HUES48 (cell line): ENCODE data around the gene KLF7.

ENCODE experiments used
- H3K27ac ChIP-seq: one replicate; pipeline ENCODE4 v1.7.0; 2013; ENCODE audit warnings: low read depth, low read length, inconsistent platforms
- H3K27me3 ChIP-seq: 2 replicates; pipeline ENCODE4 v1.6.1; 2013; ENCODE audit warnings: mild to moderate bottlenecking, low read length; ENCODE audit not compliant: control insufficient read depth, insufficient read depth
- H3K36me3 ChIP-seq: 2 replicates; pipeline ENCODE4 v1.6.1; 2013; ENCODE audit warnings: low read length; ENCODE audit not compliant: control insufficient read depth, insufficient read depth
- H3K4me1 ChIP-seq: 2 replicates; pipeline ENCODE4 v1.6.1; 2013; ENCODE audit warnings: mild to moderate bottlenecking, low read length; ENCODE audit not compliant: control insufficient read depth, insufficient read depth
- H3K4me3 ChIP-seq: 2 replicates; pipeline ENCODE4 v1.5.1; 2013; ENCODE audit warnings: mild to moderate bottlenecking, low read depth, low read length
- H3K9ac ChIP-seq: 2 replicates; pipeline ENCODE4 v1.6.1; 2013; ENCODE audit warnings: mild to moderate bottlenecking, low read depth, low read length, moderate library complexity
- H3K9me3 ChIP-seq: 2 replicates; pipeline ENCODE4 v1.6.1; 2013; ENCODE audit warnings: low read length; ENCODE audit not compliant: control insufficient read depth, insufficient read depth

The KLF7 gene

GRCh38 chr2:207123776-207124391 lies 41.9 kb downstream of the KLF7 start:
- peaks cover 18% of the 10 kb centered on the region for H3K36me3 ChIP-seq
- peak overlapping the region; percentile 82 for H3K27ac ChIP-seq
- H3K27me3 ChIP-seq = no peaks in the 10 kb centered on the region

GRCh38 chr2:207123335-207123744 lies 42.4 kb downstream of the KLF7 start:
- Histone ChIP-seq H3K27me3 (no peaks in the 10 kb centered on the region), H3K9me3 (no peaks in the 10 kb centered on the region), H3K4me1 (peaks cover 35% of the 10 kb centered on the region), H3K4me3 (no peak overlapping the region), H3K27ac (peak overlapping the region; percentile 82), H3K36me3 (peaks cover 18% of the 10 kb centered on the region), H3K9ac (no peak overlapping the region)

More at GRCh38 chr2:207123776-207124391, 41.9 kb downstream of the KLF7 start:
- Histone ChIP-seq H3K9ac (no peak overlapping the region), H3K4me3 (no peak overlapping the region), H3K9me3 (no peaks in the 10 kb centered on the region), H3K4me1 (peaks cover 35% of the 10 kb centered on the region)

GRCh38 chr2:207122651-207123334 lies 43.0 kb downstream of the KLF7 start:
- Histone ChIP-seq H3K9ac (no peak overlapping the region), H3K9me3 (no peaks in the 10 kb centered on the region), H3K27me3 (no peaks in the 10 kb centered on the region), H3K36me3 (peaks cover 18% of the 10 kb centered on the region), H3K4me1 (peaks cover 35% of the 10 kb centered on the region), H3K4me3 (no peak overlapping the region), H3K27ac (peak overlapping the region; percentile 82)

GRCh38 chr2:207121784-207122183 lies 44.0 kb downstream of the KLF7 start:
- Histone ChIP-seq H3K4me1 (peaks cover 35% of the 10 kb centered on the region), H3K27ac (peak overlapping the region; percentile 82), H3K9me3 (no peaks in the 10 kb centered on the region), H3K4me3 (no peak overlapping the region), H3K36me3 (peaks cover 18% of the 10 kb centered on the region), H3K9ac (no peak overlapping the region), H3K27me3 (no peaks in the 10 kb centered on the region)

GRCh38 chr2:207119048-207119447 lies 46.7 kb downstream of the KLF7 start:
- Histone ChIP-seq H3K9ac (no peak overlapping the region), H3K27ac (no peak overlapping the region), H3K4me1 (peaks cover 38% of the 10 kb centered on the region), H3K4me3 (no peak overlapping the region), H3K36me3 (peaks cover 15% of the 10 kb centered on the region), H3K9me3 (no peaks in the 10 kb centered on the region), H3K27me3 (no peaks in the 10 kb centered on the region)

GRCh38 chr2:207117668-207118067 lies 48.1 kb downstream of the KLF7 start:
- Histone ChIP-seq H3K27ac (no peak overlapping the region), H3K4me1 (peaks cover 24% of the 10 kb centered on the region), H3K9ac (no peak overlapping the region), H3K4me3 (no peak overlapping the region), H3K27me3 (no peaks in the 10 kb centered on the region), H3K9me3 (no peaks in the 10 kb centered on the region), H3K36me3 (peaks cover 1% of the 10 kb centered on the region; the same call in 1 of the 2 replicates)

- Histone ChIP-seq H3K4me3 (no peak overlapping the region), H3K27ac (no peak overlapping the region), H3K9me3 (no peaks in the 10 kb centered on the region), H3K27me3 (no peaks in the 10 kb centered on the region), H3K36me3 (0 out of 2 replicates have a peak, but pooled peaks cover 3% of the 10 kb centered on the region), H3K9ac (no peak overlapping the region), H3K4me1 (peaks cover 14% of the 10 kb centered on the region; the same call in 1 of the 2 replicates)
These were observed 49.9 kb downstream of the KLF7 start for GRCh38 chr2:207115715-207116364.

GRCh38 chr2:207113414-207113813 lies 52.3 kb downstream of the KLF7 start:
- H3K4me3 ChIP-seq = no peak overlapping the region
- no peaks in the 10 kb centered on the region for H3K9me3 ChIP-seq
- no peak overlapping the region for H3K9ac ChIP-seq
- no peaks in the 10 kb centered on the region for H3K27me3 ChIP-seq
- H3K4me1 ChIP-seq = peaks cover 14% of the 10 kb centered on the region; the same call in 1 of the 2 replicates
- no peak overlapping the region for H3K27ac ChIP-seq
- H3K36me3 ChIP-seq = peaks cover 4% of the 10 kb centered on the region; the same call in 1 of the 2 replicates

- Histone ChIP-seq H3K27me3 (no peaks in the 10 kb centered on the region), H3K9me3 (no peaks in the 10 kb centered on the region), H3K4me1 (peaks cover 14% of the 10 kb centered on the region), H3K27ac (no peak overlapping the region), H3K36me3 (peaks cover 7% of the 10 kb centered on the region; the same call in 1 of the 2 replicates), H3K9ac (no peak overlapping the region), H3K4me3 (no peak overlapping the region)
These were observed 53.0 kb downstream of the KLF7 start for GRCh38 chr2:207112785-207113184.

- Histone ChIP-seq H3K4me1 (peaks cover 14% of the 10 kb centered on the region), H3K9me3 (no peaks in the 10 kb centered on the region), H3K27me3 (no peaks in the 10 kb centered on the region), H3K36me3 (peaks cover 7% of the 10 kb centered on the region; the same call in 1 of the 2 replicates), H3K4me3 (no peak overlapping the region), H3K27ac (no peak overlapping the region), H3K9ac (no peak overlapping the region)
These were observed 53.4 kb downstream of the KLF7 start for GRCh38 chr2:207112383-207112782.

- Histone ChIP-seq H3K27me3 (no peaks in the 10 kb centered on the region), H3K9ac (no peak overlapping the region), H3K4me3 (no peak overlapping the region), H3K27ac (no peak overlapping the region), H3K9me3 (no peaks in the 10 kb centered on the region), H3K36me3 (peaks cover 10% of the 10 kb centered on the region; the same call in 1 of the 2 replicates), H3K4me1 (peaks cover 14% of the 10 kb centered on the region)
These were observed 54.0 kb downstream of the KLF7 start for GRCh38 chr2:207111757-207112156.
